Thyroid gland (tissue), 4 donors: ENCODE measurements around the gene ILKAP. TPM values are rescaled to one million over a fixed set of nuclear protein-coding genes. Genes with fewer than 3 reads are reported as not detected.
A peak's percentile ranks its signal among the peaks of the same experiment; 100 is the strongest.
"Not testable (repeated sequence)": the region's sequence is repeated elsewhere in the genome, so short reads cannot be mapped to it uniquely, and the experiment has no call there.

Experiments
- DNase-seq, 2 donors: peaks; one replicate each; pipeline ENCODE4 v3.0.0-alpha.2; 2019
- H3K27ac ChIP-seq, 3 donors: fragments of 200-600 bp; sonication (generic); 1 replicate in 2 of 3; 2 replicates in 1 of 3; pipeline ENCODE4 v1.5.1; 2016 to 2019; ENCODE audit warnings: mild to moderate bottlenecking in 1 of 3, moderate library complexity in 1 of 3
- H3K27me3 ChIP-seq: fragments of 200-600 bp; sonication (generic); one replicate; pipeline ENCODE4 v1.5.1; 2019
- H3K36me3 ChIP-seq, 2 donors: fragments of 200-600 bp; sonication (generic); one replicate each; pipeline ENCODE4 v1.5.1; 2016 to 2019
- H3K4me1 ChIP-seq, 2 donors: fragments of 200-600 bp; sonication (generic); one replicate each; pipeline ENCODE4 v1.5.1; 2017 to 2019
- H3K4me3 ChIP-seq, 3 donors: fragments of 200-600 bp; sonication (generic); replicated peaks in 1 of 3; 1 replicate in 2 of 3; 2 replicates in 1 of 3; pipeline ENCODE4 v1.5.1; 2016; ENCODE audit warnings: mild to moderate bottlenecking in 1 of 3
- H3K9me3 ChIP-seq: fragments of 200-600 bp; sonication (generic); one replicate; pipeline ENCODE4 v1.5.1; 2017
- CTCF ChIP-seq, 6 experiments: fragments of 200-600 bp in 3 of 6; fragments of 450-650 bp in 3 of 6; sonication (generic) in 3 of 6; IDR thresholded peaks; one replicate each; pipeline ENCODE4 v1.5.1; 2016 to 2019; ENCODE audit warnings: antibody characterized with exemption in 6 of 6, mild to moderate bottlenecking in 2 of 6, inconsistent platforms in 1 of 6, moderate library complexity in 1 of 6
- POLR2A ChIP-seq, 2 donors: fragments of 450-650 bp; IDR thresholded peaks; one replicate each; pipeline ENCODE4 v1.6.1; 2017; ENCODE audit warnings: antibody characterized with exemption in 2 of 2, mild to moderate bottlenecking in 2 of 2, moderate library complexity in 1 of 2
- WGBS, 2 donors: methylation state at CpG; one replicate each; pipeline ENCODE4 v1.1.5; 2017; 5-methylcytosine and 5-hydroxymethylcytosine counted together
- intact Hi-C: fragments of 100-400 bp; cut with DNase I; formaldehyde crosslinking; loops from one replicate; pipeline ENCODE4 v1.15.1; 2023
- total RNA-seq, 4 donors: library from RNA; depleted of rRNA; stranded (reverse); fragments of >200 nt; gene quantifications; one replicate each; pipeline ENCODE4 v1.2.3, GENCODE V29; 2016

ILKAP gene
- total RNA-seq, 4 donors from 2014 or later = 33.4 to 52.0 (median 41.0) TPM

DNA sequence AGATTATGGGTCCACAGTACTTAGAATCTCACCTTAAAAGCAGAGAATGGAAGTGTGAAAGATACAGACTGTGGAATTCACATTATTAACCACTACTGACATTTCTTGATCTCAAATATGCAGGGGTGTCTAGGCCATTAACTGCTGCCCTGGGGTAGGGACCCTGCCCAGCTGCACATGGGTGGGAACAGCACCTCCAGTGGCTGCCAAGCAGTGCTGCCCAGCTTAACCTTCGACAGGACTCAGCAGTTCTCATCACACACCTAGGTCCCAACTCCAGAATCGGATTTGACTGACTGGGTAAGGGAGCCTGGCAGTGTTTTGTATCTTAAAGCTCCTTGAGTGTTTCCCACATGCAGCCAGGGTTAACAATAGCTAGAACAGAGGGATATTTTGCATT lies 29.8 kb downstream of the ILKAP start:
- peak overlapping the region in 2 of 3 donors; percentile 62 to 72 for H3K27ac ChIP-seq
- WGBS, 2 donors = 53 to 67% methylated on average over 2 of the region's 2 CpGs
- peak in 2 of 6 experiments; percentile 22 to 36 for TF ChIP-seq CTCF (IDR thresholded peaks at IDR 0.05)
- no peak for TF ChIP-seq POLR2A (IDR thresholded peaks at IDR 0.05)
- DNase-seq = no peak
- H3K27me3 ChIP-seq = no peaks in the 10 kb centered on the region
- H3K9me3 ChIP-seq = no peaks in the 10 kb centered on the region
- H3K36me3 ChIP-seq = peaks cover 29 to 30% of the 10 kb centered on the region in 2 donors
- H3K4me3 ChIP-seq = no peak overlapping the region
- intact Hi-C loops = no loop called here
- peaks cover 43 to 56% of the 10 kb centered on the region in 2 donors for H3K4me1 ChIP-seq

DNA sequence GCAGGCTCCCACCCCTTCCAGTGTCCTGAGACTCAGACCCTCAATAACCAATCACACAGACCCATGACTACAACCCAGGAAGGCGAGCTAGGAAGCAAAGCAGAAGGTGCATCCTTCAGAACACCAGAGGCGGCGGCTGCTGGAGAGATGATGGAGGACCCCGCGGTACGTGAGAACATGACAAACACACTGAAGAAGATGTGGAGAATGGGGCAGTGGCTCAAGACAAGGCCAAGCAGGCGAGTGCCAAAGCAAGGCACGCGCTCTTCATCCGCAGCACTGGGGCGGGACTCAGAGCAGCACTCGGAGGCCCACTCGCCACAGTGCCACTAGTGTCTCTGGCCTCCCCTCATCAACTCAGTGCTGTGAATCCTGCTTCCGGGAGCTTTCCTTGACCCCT lies 31.1 kb downstream of the ILKAP start:
- DNase-seq = no peak
- Histone ChIP-seq H3K4me3 (no peak overlapping the region), H3K27ac (peak overlapping the region in 1 of 3 donors; percentile 6), H3K27me3 (no peaks in the 10 kb centered on the region), H3K36me3 (peaks cover 18 to 20% of the 10 kb centered on the region in 2 donors), H3K9me3 (no peaks in the 10 kb centered on the region), H3K4me1 (peaks cover 48 to 69% of the 10 kb centered on the region in 2 donors)
- TF ChIP-seq CTCF (IDR thresholded peaks at IDR 0.05) = no peak
- no peak for TF ChIP-seq POLR2A (IDR thresholded peaks at IDR 0.05)
- intact Hi-C loops = no loop called here
- 97 to 98% methylated on average over 13 of the region's 14 CpGs for WGBS, 2 donors

- intact Hi-C loops = no loop called here
- 96 to 97% methylated on average over 9 of the region's 9 CpGs for WGBS, 2 donors
- Histone ChIP-seq H3K27me3 (no peaks in the 10 kb centered on the region), H3K27ac (peak overlapping the region in 1 of 3 donors; percentile 78), H3K4me1 (peaks cover 56 to 76% of the 10 kb centered on the region in 2 donors), H3K9me3 (no peaks in the 10 kb centered on the region), H3K36me3 (peaks cover 14 to 20% of the 10 kb centered on the region in 2 donors), H3K4me3 (no peak overlapping the region)
- no peak for DNase-seq
- TF ChIP-seq POLR2A (IDR thresholded peaks at IDR 0.05) = no peak
- TF ChIP-seq CTCF (IDR thresholded peaks at IDR 0.05) = no peak
Measured at GRCh38 chr2:238171575-238172187, 31.8 kb downstream of the ILKAP start.

GRCh38 chr2:238171072-238171431 lies 32.4 kb downstream of the ILKAP start:
- Histone ChIP-seq H3K36me3 (peaks cover 14 to 20% of the 10 kb centered on the region in 2 donors), H3K4me1 (peaks cover 62 to 83% of the 10 kb centered on the region in 2 donors), H3K27ac (peak overlapping the region in 2 of 3 donors; percentile 47 to 78)
- H3K27me3 ChIP-seq, H3K9me3 ChIP-seq, H3K4me3 ChIP-seq, intact Hi-C loops, DNase-seq: not testable (repeated sequence)
- WGBS, 2 donors = 91 to 94% methylated on average over 5 of the region's 5 CpGs

DNA sequence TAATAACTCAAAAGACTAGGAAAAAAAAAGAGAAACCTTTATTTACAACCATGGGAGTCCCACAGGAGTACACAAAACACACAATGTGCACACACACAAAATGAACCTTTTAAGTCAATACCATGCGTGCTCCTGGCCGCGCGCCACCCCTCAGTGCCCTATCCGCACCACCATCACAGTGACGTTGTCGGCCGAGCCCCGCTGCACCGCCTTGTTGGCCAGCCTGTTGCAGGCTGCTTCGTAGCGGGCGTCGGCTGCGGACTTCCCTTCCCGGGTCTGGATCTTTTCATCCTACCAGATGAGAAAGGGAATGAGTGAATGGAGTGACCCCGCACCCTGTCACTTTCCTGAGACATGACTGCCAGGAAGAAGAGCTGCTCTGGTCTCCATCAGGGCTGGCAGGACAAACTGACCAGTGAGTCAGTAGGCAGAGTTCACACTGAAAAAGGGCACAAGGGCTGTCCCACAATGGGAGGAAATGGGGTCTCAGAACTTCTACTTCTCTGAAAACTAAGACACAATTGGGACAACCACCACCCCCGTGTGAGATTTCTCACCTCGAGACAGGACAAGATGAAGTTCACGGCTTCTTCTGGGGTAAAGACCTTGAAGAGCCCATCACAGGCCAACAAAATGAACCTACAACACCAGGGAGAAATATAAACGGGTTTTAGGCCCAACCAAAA lies 33.0 kb downstream of the ILKAP start:
- intact Hi-C loops = no loop called here
- no peak for TF ChIP-seq POLR2A (IDR thresholded peaks at IDR 0.05)
- TF ChIP-seq CTCF (IDR thresholded peaks at IDR 0.05) = no peak
- H3K36me3 ChIP-seq = peaks cover 14 to 20% of the 10 kb centered on the region in 2 donors
- no peak overlapping the region for H3K4me3 ChIP-seq
- H3K9me3 ChIP-seq = no peaks in the 10 kb centered on the region
- H3K4me1 ChIP-seq = peaks cover 66 to 87% of the 10 kb centered on the region in 2 donors
- H3K27ac ChIP-seq = peak overlapping the region; percentile 47 to 78 (median 51)
- no peaks in the 10 kb centered on the region for H3K27me3 ChIP-seq
- DNase-seq = no peak
- 92 to 93% methylated on average over 21 of the region's 21 CpGs for WGBS, 2 donors
